ENCODE results near the gene TOP2A. TPM values are rescaled to one million over a fixed set of nuclear protein-coding genes. Genes with fewer than 3 reads are reported as not detected.

Gene TOP2A
- total and polyA plus RNA-seq, 9 of the 15 experiments (the other 6 are each of a cell fraction or from before 2014, with no cell fraction given), result 133 to 347 (median 259) TPM

DNA sequence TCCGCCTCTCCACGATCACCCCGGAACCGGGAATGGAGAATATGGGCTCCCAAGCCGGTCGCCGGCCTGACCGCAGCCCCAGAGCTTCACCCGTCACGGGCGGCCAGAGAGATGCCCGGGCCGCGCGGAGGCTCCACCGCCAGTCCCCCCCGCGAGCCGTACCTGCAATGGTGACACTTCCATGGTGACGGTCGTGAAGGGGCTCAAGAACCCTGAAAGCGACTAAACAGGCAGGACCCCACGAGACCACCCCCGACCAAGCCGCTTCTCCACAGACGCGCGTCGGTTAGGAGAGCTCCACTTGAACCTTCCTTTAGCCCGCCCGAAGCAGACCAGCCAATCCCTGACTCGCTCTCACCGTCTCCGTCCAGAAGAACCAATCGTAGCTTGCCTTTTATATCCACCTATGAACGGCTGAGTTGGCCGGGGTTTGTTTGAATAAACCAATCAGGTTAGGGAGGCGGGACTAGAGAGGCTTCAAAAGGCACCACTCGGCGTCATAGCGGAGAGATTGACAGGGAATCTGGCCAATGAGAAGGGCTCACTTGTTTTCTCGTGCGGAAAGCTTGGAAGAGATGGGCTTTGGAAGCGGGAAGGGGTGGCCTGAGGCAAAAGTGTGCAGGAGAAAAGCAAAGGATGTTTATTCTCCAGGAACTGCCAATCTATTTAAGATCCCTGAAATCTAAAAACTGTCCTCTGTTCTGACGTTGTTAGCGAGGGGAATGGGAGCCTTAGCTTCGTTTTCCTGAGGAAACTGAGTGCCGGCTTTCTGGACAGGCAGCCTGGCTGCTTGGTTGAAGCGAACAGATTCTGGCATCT lies at the start of gene TOP2A (continued):
- TF ChIP-seq CREBBP (IDR thresholded peaks at IDR 0.05; ENCODE audit: low read depth, low read length) (no peak), ZNF408 (CRISPR knock-in tag; IDR thresholded peaks at IDR 0.05; ENCODE audit: low read depth) (no peak), ZNF146 (CRISPR knock-in tag; IDR thresholded peaks at IDR 0.05; ENCODE audit: unreplicated experiment) (no peak), NFYB (IDR thresholded peaks at IDR 0.05; ENCODE audit: extremely low read depth, insufficient read length) (peak; percentile 98), ZNF324 (CRISPR knock-in tag; IDR thresholded peaks at IDR 0.05) (no peak), ZFP30 (CRISPR knock-in tag; IDR thresholded peaks at IDR 0.05; ENCODE audit: borderline replicate concordance) (no peak), ARID2 (IDR thresholded peaks at IDR 0.05) (no peak), TEAD4 (IDR thresholded peaks at IDR 0.05; ENCODE audit: low read length) (no peak), TEAD4 (CRISPR knock-in tag; IDR thresholded peaks at IDR 0.05; ENCODE audit: borderline replicate concordance) (no peak), SREBF1 (IDR thresholded peaks at IDR 0.05; ENCODE audit: borderline replicate concordance, low read depth, low read length) (no peak), ZNF444 (CRISPR knock-in tag; IDR thresholded peaks at IDR 0.05) (no peak), MYC (IDR thresholded peaks at IDR 0.05; ENCODE audit: low read depth, low read length) (peak; percentile 51), MYC (CRISPR knock-in tag; IDR thresholded peaks at IDR 0.05; ENCODE audit: borderline replicate concordance, low read depth) (peak; percentile 26; the same call in 1 of the 2 replicates), XRCC3 (IDR thresholded peaks at IDR 0.05) (no peak), MCM3 (IDR thresholded peaks at IDR 0.05) (no peak), RAD21 (CRISPR knock-in tag; conservative IDR thresholded peaks at IDR 0.05 in 1 of 2, IDR thresholded peaks at IDR 0.05 in 1 of 2) (no peak), EP300 (IDR thresholded peaks at IDR 0.05; ENCODE audit: low read length) (0 out of 2 replicates have a peak, but pooled peaks have one; percentile 23)
- TF ChIP-seq, protein P1, sequence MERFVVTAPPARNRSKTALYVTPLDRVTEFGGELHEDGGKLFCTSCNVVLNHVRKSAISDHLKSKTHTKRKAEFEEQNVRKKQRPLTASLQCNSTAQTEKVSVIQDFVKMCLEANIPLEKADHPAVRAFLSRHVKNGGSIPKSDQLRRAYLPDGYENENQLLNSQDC (CRISPR knock-in tag; IDR thresholded peaks at IDR 0.05), result 0 out of 2 replicates have a peak, but pooled peaks have one; percentile 41
- TF ChIP-seq, protein P2, sequence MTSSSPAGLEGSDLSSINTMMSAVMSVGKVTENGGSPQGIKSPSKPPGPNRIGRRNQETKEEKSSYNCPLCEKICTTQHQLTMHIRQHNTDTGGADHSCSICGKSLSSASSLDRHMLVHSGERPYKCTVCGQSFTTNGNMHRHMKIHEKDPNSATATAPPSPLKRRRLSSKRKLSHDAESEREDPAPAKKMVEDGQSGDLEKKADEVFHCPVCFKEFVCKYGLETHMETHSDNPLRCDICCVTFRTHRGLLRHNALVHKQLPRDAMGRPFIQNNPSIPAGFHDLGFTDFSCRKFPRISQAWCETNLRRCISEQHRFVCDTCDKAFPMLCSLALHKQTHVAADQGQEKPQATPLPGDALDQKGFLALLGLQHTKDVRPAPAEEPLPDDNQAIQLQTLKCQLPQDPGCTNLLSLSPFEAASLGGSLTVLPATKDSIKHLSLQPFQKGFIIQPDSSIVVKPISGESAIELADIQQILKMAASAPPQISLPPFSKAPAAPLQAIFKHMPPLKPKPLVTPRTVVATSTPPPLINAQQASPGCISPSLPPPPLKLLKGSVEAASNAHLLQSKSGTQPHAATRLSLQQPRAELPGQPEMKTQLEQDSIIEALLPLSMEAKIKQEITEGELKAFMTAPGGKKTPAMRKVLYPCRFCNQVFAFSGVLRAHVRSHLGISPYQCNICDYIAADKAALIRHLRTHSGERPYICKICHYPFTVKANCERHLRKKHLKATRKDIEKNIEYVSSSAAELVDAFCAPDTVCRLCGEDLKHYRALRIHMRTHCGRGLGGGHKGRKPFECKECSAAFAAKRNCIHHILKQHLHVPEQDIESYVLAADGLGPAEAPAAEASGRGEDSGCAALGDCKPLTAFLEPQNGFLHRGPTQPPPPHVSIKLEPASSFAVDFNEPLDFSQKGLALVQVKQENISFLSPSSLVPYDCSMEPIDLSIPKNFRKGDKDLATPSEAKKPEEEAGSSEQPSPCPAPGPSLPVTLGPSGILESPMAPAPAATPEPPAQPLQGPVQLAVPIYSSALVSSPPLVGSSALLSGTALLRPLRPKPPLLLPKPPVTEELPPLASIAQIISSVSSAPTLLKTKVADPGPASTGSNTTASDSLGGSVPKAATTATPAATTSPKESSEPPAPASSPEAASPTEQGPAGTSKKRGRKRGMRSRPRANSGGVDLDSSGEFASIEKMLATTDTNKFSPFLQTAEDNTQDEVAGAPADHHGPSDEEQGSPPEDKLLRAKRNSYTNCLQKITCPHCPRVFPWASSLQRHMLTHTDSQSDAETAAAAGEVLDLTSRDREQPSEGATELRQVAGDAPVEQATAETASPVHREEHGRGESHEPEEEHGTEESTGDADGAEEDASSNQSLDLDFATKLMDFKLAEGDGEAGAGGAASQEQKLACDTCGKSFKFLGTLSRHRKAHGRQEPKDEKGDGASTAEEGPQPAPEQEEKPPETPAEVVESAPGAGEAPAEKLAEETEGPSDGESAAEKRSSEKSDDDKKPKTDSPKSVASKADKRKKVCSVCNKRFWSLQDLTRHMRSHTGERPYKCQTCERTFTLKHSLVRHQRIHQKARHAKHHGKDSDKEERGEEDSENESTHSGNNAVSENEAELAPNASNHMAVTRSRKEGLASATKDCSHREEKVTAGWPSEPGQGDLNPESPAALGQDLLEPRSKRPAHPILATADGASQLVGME (CRISPR knock-in tag; IDR thresholded peaks at IDR 0.05), result no peak
- TF ChIP-seq, protein P3, sequence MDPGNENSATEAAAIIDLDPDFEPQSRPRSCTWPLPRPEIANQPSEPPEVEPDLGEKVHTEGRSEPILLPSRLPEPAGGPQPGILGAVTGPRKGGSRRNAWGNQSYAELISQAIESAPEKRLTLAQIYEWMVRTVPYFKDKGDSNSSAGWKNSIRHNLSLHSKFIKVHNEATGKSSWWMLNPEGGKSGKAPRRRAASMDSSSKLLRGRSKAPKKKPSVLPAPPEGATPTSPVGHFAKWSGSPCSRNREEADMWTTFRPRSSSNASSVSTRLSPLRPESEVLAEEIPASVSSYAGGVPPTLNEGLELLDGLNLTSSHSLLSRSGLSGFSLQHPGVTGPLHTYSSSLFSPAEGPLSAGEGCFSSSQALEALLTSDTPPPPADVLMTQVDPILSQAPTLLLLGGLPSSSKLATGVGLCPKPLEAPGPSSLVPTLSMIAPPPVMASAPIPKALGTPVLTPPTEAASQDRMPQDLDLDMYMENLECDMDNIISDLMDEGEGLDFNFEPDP (CRISPR knock-in tag; IDR thresholded peaks at IDR 0.05), result no peak
